Activated naive CD4-positive, alpha-beta T cell treated with anti-CD3 and anti-CD28 coated beads, Interleukin-2, amount 50 U/mL, for 24 hours (primary cell): Measurements from ENCODE around the gene TRRAP.

ENCODE experiments used
- H3K27ac Mint-ChIP-seq: one replicate; pipeline ENCODE4 v1.8.0; 2021; ENCODE audit warnings: mild to moderate bottlenecking, mixed read lengths
- H3K27me3 Mint-ChIP-seq: one replicate; pipeline ENCODE4 v1.8.0; 2021; ENCODE audit warnings: mixed read lengths
- H3K36me3 Mint-ChIP-seq: one replicate; pipeline ENCODE4 v1.8.0; 2021; ENCODE audit warnings: mixed read lengths
- H3K4me1 Mint-ChIP-seq: one replicate; pipeline ENCODE4 v1.8.0; 2021; ENCODE audit warnings: mixed read lengths
- H3K4me3 Mint-ChIP-seq: one replicate; pipeline ENCODE4 v1.8.0; 2021; ENCODE audit warnings: mild to moderate bottlenecking, mixed read lengths
- H3K9me3 Mint-ChIP-seq: one replicate; pipeline ENCODE4 v1.8.0; 2021; ENCODE audit warnings: mixed read lengths

The TRRAP gene

DNA sequence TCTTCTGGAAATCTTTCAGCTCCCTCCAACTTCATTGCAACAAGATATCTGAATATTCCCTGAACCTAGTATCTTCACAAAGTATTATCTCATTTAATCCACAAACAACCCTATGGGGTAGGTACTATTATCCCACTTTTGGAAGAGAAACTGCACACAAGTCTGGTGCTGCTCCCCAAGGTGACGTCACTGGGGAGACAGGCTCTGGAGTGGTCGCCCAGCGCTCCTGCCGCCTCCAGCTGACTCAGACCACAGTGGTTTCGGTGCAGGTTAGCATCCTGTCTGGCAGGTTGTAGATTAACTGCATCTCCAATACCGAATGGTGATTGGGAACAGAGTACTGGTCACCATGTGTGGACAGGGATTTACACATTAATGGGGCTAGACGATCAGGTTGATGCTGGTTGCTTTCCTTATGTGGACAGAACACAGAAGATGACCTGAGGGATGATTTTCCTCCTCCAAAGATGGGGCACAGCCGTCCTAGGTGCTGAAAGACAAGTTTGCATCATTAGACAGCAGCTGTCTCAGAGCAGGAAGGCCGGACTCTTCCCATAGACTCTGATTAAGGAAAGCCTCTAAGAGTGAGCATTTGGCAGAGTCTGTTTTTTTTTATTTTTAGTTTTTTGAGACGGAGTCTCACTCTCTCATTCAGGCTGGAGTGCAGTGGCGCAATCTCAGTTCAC is 128.6 kb downstream of the TRRAP start:
- H3K36me3 Mint-ChIP-seq = peaks cover 16% of the 10 kb centered on the region
- H3K27me3 Mint-ChIP-seq = no peaks in the 10 kb centered on the region
- no peaks in the 10 kb centered on the region for H3K9me3 Mint-ChIP-seq
- peaks cover under 1% of the 10 kb centered on the region for H3K4me1 Mint-ChIP-seq
- no peak overlapping the region for H3K27ac Mint-ChIP-seq
- no peak overlapping the region for H3K4me3 Mint-ChIP-seq

DNA sequence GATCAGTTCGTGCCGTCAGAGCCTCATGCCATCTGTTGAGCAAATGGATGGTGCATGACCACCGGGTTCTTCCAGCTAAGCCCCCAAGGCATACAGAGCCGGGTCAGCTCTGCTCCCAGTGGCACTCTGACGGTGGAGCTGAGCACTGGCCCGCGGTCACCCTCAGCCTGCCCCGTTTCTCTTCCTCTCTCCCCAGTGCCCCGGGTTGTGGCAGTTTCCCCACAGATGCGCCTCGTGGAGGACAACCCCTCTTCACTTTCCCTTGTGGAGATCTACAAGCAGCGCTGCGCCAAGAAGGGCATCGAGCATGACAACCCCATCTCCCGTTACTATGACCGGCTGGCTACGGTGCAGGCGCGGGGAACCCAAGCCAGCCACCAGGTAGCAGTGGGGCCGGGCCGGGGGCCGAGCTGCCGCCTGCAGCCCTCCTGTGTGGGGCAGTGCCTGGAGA is 129.9 kb downstream of the TRRAP start:
- Mint-ChIP-seq H3K27ac (peak overlapping the region; percentile 17), H3K4me1 (no peaks in the 10 kb centered on the region), H3K4me3 (no peak overlapping the region), H3K9me3 (no peaks in the 10 kb centered on the region), H3K27me3 (no peaks in the 10 kb centered on the region), H3K36me3 (peaks cover 17% of the 10 kb centered on the region)

DNA sequence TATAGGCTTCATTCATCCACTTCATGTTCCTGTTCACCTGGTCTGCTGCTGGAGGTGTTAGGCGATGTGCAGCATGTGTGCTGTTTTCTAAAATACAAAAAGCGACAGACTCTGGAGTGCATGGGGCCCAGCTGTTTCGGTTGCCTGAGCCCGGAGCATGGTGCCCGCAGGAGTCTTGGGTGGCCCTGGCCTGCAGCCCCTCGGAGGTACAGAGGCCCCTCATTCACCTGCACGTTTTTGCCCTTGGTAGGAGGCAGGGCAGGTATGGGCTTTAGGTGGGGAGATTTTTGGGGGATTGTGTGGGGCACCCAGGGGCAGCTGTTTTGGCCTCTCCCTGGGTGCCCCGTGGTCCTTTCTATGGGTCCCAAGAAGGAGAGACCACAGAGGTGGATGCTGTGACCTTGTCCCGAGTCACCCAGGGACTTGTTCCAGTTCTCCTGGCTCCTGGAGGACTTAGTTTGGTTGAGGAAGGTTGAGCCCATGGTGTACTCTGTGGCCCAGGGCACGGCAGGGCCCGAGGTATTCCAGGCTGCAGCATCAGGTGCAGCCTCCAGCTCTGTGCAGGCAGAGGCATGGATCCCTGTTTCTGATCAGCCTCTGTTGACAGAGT is 130.7 kb downstream of the TRRAP start:
- H3K27me3 Mint-ChIP-seq = no peaks in the 10 kb centered on the region
- H3K36me3 Mint-ChIP-seq = peaks cover 17% of the 10 kb centered on the region
- H3K9me3 Mint-ChIP-seq = no peaks in the 10 kb centered on the region
- no peaks in the 10 kb centered on the region for H3K4me1 Mint-ChIP-seq
- no peak overlapping the region for H3K27ac Mint-ChIP-seq
- H3K4me3 Mint-ChIP-seq = no peak overlapping the region

DNA sequence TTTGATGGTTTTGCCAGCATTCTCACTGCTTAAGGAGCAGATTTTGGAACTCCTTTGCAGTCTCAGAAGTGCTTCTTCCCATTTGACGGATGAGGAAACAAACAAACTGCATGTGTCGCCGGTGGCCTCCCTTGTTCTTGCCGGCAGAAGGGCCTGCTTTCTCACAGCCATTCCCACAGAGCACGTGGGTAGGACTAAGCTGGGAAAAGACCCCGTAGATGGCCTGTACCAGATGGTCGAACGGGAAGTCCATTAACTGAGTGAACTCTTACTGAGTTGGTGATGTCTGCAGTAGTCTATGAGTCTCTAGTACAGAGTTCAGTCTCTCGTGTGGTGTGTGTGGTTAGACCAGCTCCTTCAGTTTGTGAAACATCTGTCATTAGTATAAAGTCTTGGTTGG is 131.9 kb downstream of the TRRAP start:
- H3K4me3 Mint-ChIP-seq = no peak overlapping the region
- H3K27ac Mint-ChIP-seq = no peak overlapping the region
- H3K4me1 Mint-ChIP-seq = no peaks in the 10 kb centered on the region
- H3K36me3 Mint-ChIP-seq = peaks cover 21% of the 10 kb centered on the region
- H3K9me3 Mint-ChIP-seq = no peaks in the 10 kb centered on the region
- no peaks in the 10 kb centered on the region for H3K27me3 Mint-ChIP-seq

DNA sequence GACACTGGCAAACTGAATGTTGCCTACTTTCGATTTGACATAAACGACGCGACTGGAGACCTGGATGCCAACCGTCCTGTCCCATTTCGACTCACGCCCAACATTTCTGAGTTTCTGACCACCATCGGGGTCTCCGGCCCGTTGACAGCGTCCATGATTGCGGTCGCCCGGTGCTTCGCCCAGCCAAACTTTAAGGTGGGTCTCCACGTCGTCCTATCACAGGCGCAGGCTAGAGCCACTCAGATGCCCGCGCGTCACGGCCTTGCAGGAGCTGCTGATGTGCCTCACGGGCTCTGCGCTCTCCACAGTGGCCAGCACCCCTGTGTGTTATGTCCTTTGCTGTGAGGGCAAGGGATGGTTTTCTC is 133.0 kb downstream of the TRRAP start:
- Mint-ChIP-seq H3K27me3 (no peaks in the 10 kb centered on the region), H3K9me3 (no peaks in the 10 kb centered on the region), H3K27ac (no peak overlapping the region), H3K4me3 (no peak overlapping the region), H3K4me1 (peaks cover 2% of the 10 kb centered on the region), H3K36me3 (peaks cover 27% of the 10 kb centered on the region)

DNA sequence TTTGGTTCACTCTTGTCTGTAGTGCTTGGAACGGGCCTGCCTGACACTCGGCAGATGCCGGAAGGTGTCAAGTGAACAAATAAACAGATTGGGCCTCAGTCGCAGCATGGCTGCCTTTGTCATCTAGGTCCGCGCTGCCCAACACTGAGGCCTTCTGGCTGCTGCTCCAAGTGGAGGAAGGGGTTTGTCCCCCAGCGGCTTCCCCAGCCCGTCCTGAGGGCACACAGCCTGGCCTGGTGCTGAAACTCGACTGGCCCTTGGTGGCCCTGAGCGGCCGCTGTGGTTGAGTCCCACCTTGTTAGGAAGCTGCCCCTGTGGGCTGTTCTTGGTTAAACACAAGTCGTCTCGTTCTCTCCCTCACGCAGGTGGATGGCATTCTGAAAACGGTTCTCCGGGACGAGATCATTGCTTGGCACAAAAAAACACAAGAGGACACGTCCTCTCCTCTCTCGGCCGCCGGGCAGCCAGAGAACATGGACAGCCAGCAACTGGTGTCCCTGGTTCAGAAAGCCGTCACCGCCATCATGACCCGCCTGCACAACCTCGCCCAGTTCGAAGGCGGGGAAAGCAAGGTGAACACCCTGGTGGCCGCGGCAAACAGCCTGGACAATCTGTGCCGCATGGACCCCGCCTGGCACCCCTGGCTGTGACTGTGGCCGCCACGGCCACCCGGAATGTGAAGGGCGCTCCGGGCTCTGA is 133.5 kb downstream of the TRRAP start:
- Mint-ChIP-seq H3K4me3 (no peak overlapping the region), H3K36me3 (peaks cover 32% of the 10 kb centered on the region), H3K27ac (no peak overlapping the region), H3K4me1 (peaks cover 7% of the 10 kb centered on the region), H3K27me3 (no peaks in the 10 kb centered on the region), H3K9me3 (no peaks in the 10 kb centered on the region)

DNA sequence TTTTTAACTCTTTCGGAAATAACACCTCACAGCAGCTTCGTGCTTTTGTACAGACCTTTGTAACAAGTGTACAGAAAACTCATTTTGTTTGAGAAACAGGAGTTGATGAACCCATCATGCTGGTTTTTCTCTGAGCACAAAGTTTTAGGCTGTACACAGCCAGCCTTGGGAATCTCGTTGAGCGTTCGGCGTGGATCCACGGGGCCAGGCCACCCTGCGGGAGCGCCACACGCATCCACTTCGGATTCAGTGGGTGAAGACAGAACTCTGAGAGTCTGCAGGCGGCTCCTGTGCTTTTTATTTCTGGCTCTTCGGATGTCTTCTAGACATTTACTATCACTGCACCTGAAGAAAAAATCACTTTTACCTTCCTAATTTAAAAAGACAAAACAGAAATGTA is 134.4 kb downstream of the TRRAP start:
- Mint-ChIP-seq H3K4me3 (no peak overlapping the region), H3K9me3 (no peaks in the 10 kb centered on the region), H3K27me3 (no peaks in the 10 kb centered on the region), H3K4me1 (peaks cover 8% of the 10 kb centered on the region), H3K36me3 (peaks cover 33% of the 10 kb centered on the region), H3K27ac (no peak overlapping the region)

DNA sequence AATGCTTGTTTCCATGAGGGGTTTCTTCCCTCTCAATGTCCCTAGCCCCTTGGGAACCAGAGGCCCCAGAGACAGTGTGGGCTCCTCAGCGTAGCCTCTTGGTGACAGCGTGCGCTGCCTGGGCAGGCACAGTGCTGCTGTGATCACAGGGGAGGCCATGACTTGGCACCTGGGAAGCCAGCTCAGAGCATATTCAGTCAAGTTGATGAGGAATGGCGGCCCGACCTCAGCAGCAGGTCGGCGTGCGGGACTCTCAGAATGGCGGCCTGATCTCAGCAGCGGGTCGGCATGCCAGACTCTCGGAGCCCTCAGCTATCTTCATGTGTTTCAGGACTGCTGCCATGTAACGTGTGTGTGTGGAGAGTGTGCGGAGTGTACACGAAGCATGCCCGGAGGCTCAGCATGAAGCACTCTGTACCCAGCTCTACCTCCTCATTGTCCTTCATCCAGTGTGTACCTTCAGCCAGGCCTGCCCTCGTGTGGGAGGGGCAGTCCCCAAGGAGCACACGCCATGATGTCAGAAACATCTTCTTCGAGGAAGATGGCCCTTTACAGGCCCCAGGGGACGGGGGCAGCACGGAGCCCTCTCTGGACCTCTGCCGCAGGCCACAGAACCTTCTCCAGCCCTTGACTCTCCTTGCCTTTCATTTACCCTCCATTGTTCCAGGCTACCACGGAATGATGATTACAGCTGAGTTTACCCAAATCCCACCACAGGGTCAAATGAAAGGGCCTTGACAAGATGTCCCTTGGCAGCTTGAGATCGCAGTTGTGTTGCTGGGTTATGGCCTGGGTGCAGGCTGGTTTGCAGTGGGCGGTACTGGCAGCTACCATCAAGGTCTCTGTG is 135.2 kb downstream of the TRRAP start:
- Mint-ChIP-seq H3K4me3 (no peak overlapping the region), H3K36me3 (peaks cover 33% of the 10 kb centered on the region), H3K4me1 (peaks cover 13% of the 10 kb centered on the region), H3K27ac (no peak overlapping the region), H3K9me3 (no peaks in the 10 kb centered on the region), H3K27me3 (no peaks in the 10 kb centered on the region)

DNA sequence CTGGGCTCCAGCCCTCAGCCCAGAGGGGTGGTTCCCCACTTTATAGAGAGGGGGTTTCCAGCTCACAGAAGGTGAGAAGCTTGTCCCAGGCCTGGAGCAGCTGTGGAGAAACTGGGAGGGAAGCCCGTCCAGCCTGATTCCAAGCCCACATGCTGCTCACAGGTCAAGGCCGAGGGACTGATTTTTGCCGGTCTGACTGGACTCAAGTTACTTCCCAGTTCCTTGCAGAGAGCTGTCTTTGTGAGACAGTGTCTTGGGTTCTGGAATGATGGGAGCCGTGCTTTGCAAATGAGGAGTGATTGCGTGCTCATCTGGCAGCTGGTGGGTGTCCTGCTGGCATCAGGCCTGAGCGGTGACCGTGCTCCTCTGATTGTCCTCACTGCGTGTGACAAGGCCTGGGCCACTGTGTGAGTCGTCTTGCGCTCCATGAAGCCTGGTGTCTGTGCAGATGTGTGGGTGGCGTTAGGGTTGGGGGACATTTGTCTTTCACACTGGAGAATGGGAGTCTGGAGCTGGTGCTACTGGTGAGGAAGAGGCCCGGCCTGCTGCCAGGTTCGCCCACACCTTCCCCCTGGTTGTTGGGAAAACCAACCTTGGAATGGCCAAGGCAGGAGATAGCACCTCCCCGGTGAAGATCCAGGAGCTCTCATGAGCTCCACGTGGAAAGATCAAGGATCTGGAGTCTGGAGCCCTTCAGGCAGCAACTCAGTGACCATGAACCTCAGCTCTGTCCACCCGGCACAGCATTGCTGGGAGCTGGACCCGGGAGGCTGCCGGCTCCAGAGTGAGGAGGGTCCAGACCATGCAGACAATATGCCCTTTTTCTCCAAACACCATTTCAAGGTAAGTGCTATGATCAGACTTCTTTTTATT is 136.0 kb downstream of the TRRAP start:
- peaks cover 33% of the 10 kb centered on the region for H3K36me3 Mint-ChIP-seq
- no peak overlapping the region for H3K4me3 Mint-ChIP-seq

DNA sequence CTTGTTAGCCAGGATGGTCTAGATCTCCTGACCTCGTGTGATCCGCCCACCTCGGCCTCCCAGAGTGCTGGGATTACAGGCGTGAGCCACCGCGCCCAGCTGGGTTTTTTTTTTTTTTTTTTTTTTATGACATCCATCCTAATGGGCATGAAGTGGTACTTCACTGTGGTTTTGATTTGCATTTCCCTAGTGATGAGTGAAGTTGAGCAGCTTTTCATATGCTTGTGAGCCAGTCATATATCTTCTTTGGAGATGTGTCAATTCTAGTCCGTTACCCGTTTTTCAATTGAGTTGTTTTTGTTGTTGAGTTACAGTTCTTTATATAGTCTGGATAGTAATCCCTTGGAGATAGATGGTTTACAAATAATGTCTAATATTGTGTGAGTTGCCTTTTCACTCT is 137.9 kb downstream of the TRRAP start:
- peaks cover 34% of the 10 kb centered on the region for H3K36me3 Mint-ChIP-seq
- H3K4me1 Mint-ChIP-seq = peaks cover 17% of the 10 kb centered on the region
- H3K27me3 Mint-ChIP-seq = no peaks in the 10 kb centered on the region
- H3K27ac Mint-ChIP-seq = no peak overlapping the region
- no peaks in the 10 kb centered on the region for H3K9me3 Mint-ChIP-seq
- H3K4me3 Mint-ChIP-seq = no peak overlapping the region

More for the DNA sequence above, 136.0 kb downstream of the TRRAP start:
- H3K27ac Mint-ChIP-seq = no peak overlapping the region
- peaks cover 17% of the 10 kb centered on the region for H3K4me1 Mint-ChIP-seq
- H3K27me3 Mint-ChIP-seq = no peaks in the 10 kb centered on the region
- H3K9me3 Mint-ChIP-seq = no peaks in the 10 kb centered on the region

DNA sequence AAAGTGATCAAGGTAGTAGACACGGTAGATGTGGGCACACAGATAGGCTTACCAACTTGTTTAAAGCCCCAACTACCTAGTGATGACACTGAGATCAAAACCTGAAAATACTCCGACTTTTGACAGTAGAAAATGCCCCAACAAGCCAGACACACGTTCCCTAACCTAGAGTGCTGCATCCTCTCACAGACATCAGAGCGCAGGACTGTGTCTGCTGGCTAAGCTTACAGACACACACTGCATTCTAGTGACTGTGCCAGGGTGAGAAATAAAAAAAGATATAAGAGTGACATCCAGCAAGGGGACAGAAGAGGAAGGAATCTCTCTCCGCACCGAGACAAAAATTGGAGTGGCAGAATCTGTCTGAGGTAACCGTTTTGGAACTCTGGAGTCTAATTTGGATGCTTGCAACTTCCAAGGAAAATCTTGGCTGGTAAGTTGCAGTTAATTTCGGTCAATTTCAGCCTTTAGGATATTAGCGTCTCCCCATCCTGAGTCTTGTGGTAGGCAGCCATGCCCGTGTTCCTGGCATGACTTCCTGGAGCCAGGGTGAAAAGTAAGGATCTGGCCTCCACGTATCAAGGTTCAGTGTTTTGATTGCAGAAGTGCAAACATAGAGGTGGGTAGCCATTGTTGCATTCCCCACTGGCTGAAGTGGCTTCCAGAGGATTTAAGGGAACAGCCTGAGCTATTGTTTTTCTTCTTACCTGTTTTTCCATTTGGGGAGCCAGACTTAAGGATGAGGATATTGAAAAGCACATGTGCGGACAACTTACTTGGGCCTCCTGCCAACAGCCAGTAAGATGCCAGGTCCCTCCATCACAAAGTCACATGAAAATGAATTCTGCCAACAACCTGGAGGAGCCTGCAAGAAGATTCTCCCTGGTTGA is 141.4 kb downstream of the TRRAP start:
- Mint-ChIP-seq H3K27ac (peak overlapping the region; percentile 35), H3K4me3 (no peak overlapping the region), H3K4me1 (peaks cover 26% of the 10 kb centered on the region), H3K27me3 (no peaks in the 10 kb centered on the region), H3K9me3 (no peaks in the 10 kb centered on the region), H3K36me3 (peaks cover 30% of the 10 kb centered on the region)

DNA sequence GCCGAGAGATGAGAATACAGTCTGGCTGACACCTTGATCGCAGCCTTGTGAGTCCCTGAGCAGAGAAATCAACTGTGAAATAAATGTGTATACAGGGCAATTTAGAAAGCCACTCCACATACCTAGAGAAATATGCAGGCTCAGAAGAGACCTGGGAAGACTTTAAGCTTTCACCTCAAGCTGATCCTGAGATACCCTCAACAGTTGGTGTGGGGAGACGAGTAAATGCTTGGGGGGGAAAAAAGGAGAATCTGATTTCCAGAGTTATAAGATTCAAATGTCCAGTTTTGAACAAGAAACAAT is 142.0 kb downstream of the TRRAP start:
- Mint-ChIP-seq H3K36me3 (peaks cover 27% of the 10 kb centered on the region), H3K27me3 (no peaks in the 10 kb centered on the region)

DNA sequence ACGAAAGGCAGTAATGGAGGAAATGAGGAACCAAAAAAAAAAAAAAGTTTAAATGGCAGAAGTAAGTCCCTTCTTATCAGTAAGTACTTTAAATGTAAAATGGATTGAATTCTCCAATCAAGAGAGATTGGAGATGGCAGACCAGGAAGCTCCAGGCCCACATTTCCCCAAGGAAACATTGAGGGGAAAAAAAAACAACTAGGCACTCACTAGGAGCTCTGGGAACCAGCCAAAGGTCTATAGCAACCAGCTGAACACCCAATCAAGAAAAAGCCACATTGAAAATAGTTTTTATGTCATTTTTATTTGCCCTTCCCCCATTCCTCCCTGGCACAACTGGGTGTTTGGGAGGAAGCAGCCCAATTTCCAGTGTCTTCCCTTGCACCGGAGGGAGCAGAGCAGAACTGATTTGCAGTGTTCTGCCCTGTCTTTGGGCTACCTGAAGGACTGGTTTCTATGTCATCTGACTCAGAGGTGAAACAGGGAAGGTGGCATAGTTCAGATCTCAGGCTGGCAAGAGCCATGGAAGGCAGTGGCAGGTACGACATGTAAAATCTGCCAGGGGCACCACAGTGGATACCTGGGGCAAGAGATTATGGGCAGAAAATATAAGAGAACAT is 143.7 kb downstream of the TRRAP start:
- Mint-ChIP-seq H3K4me1 (peaks cover 18% of the 10 kb centered on the region), H3K36me3 (peaks cover 15% of the 10 kb centered on the region), H3K27me3 (no peaks in the 10 kb centered on the region), H3K9me3 (no peaks in the 10 kb centered on the region), H3K4me3 (no peak overlapping the region), H3K27ac (no peak overlapping the region)

More for the DNA sequence above, 142.0 kb downstream of the TRRAP start:
- peaks cover 26% of the 10 kb centered on the region for H3K4me1 Mint-ChIP-seq
- H3K4me3 Mint-ChIP-seq = no peak overlapping the region
- H3K27ac Mint-ChIP-seq = peak overlapping the region; percentile 35
- H3K9me3 Mint-ChIP-seq = no peaks in the 10 kb centered on the region

DNA sequence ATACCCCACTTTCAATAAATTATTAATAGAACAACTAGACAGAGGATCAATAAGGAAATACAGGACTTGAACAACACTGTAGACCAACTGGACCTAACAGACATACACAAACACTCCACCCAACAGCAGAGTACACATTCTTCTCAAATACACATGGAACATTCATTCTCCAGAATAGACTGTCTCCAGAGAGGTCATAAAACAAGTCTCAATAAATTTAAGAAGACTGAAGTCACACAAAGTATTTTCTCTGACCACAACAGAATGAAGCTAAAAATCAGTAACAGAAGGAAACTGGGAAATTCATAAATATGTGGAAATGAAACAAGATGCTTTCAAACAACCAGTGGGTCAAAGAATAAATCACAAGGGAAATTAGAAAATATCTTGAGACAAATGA is 145.7 kb downstream of the TRRAP start:
- H3K4me1 Mint-ChIP-seq = peaks cover 9% of the 10 kb centered on the region
- no peak overlapping the region for H3K27ac Mint-ChIP-seq
- H3K9me3 Mint-ChIP-seq = no peaks in the 10 kb centered on the region
- H3K36me3 Mint-ChIP-seq = peaks cover 15% of the 10 kb centered on the region
- no peak overlapping the region for H3K4me3 Mint-ChIP-seq
- H3K27me3 Mint-ChIP-seq = no peaks in the 10 kb centered on the region
